K562 (cell line): ENCODE measurements around the gene CBL. TPM values are rescaled to one million over a fixed set of nuclear protein-coding genes. Genes with fewer than 3 reads are reported as not detected.
A peak's percentile ranks its signal among the peaks of the same experiment; 100 is the strongest.

Experiments used
- ATAC-seq: fragments of 200-7000 bp; cut with Tn5 transposase; 3 replicates; pipeline ENCODE4 v1.9.1; 2020; ENCODE audit warnings: moderate library complexity
- BruUV-seq: library from RNA; stranded (reverse); fragments of 400-500 nt; replicated peaks from 2 replicates; lab custom pipeline; 2021; lab: Mats Ljungman, UMichigan
- CTCF ChIA-PET: fragments of 300-600 bp; formaldehyde crosslinking; extraction: SDS; loops from one replicate; lab custom pipeline; 2021; ENCODE audit warnings: low intra/inter-chr PET ratio; lab: Yijun Ruan, JAX
- POLR2A ChIA-PET: fragments of 300-600, 350-650 bp; sonication (Branson Sonifier 250); formaldehyde crosslinking; extraction: SDS; loops from one replicate; lab custom pipeline; 2021; ENCODE audit warnings: antibody characterized with exemption, inconsistent platforms; lab: Yijun Ruan, JAX
- DNase-seq, 4 experiments: peaks; one replicate each; pipeline versions ENCODE4 v3.0.0 to v3.0.0-alpha.2; 2011 to 2018; ENCODE audit warnings: low spot score in 3 of 4, mixed read lengths in 3 of 4; ENCODE audit errors: extremely low read depth in 1 of 4
- FAIRE-seq: peaks from 2 replicates; lab custom pipeline; 2011; peaks lifted over from hg19 to GRCh38; lab: Jason Lieb, UNC
- H2AFZ ChIP-seq: 2 replicates; pipeline ENCODE4 v1.6.0; 2011; ENCODE audit warnings: low read depth, low read length, control low read depth, inconsistent platforms
- H3K27ac ChIP-seq: fragments of 200-600 bp; 3 replicates; pipeline ENCODE4 v1.8.0; 2011; ENCODE audit warnings: low read depth, mild to moderate bottlenecking, control low read depth, inconsistent platforms, low read length, moderate library complexity, mixed read lengths; ENCODE audit errors: extremely low read depth
- H3K27me3 ChIP-seq, 2 experiments: fragments of 300-600 bp in 1 of 2; 2 replicates in 1 of 2; 3 replicates in 1 of 2; pipeline versions ENCODE4 v1.6.0 to v1.8.0; 2011; ENCODE audit warnings: inconsistent platforms in 2 of 2, low read length in 2 of 2, mild to moderate bottlenecking in 1 of 2, mixed read lengths in 1 of 2, moderate library complexity in 1 of 2; ENCODE audit not compliant: control insufficient read depth in 2 of 2, insufficient read depth in 2 of 2
- H3K36me3 ChIP-seq: fragments of 300-600 bp; 3 replicates; pipeline ENCODE4 v1.8.0; 2011; ENCODE audit warnings: mild to moderate bottlenecking, low read length, inconsistent platforms; ENCODE audit not compliant: control insufficient read depth, insufficient read depth
- H3K4me1 ChIP-seq, 2 experiments: fragments of 200-600 bp in 1 of 2; replicated peaks in 1 of 2; 2 replicates in 1 of 2; 3 replicates in 1 of 2; pipeline versions ENCODE4 v1.5.1 to v1.8.0; 2011; ENCODE audit warnings: inconsistent platforms in 2 of 2, low read length in 2 of 2, mild to moderate bottlenecking in 1 of 2, mixed read lengths in 1 of 2, moderate library complexity in 1 of 2; ENCODE audit not compliant: control insufficient read depth in 2 of 2, insufficient read depth in 2 of 2
- H3K4me2 ChIP-seq: 2 replicates; pipeline ENCODE4 v1.6.1; 2011; ENCODE audit warnings: low read length, control low read depth, inconsistent platforms, mixed read lengths; ENCODE audit not compliant: insufficient read depth
- H3K4me3 ChIP-seq: fragments of 200-600 bp; sonication (generic), shearing (Covaris generic); 2 replicates; pipeline ENCODE4 v1.5.1; 2016; ENCODE audit warnings: control low read depth, inconsistent platforms
- H3K79me2 ChIP-seq: fragments of 200-600 bp; 3 replicates; pipeline ENCODE4 v1.8.0; 2011; ENCODE audit warnings: low read length, inconsistent platforms; ENCODE audit not compliant: control insufficient read depth, insufficient read depth
- H3K9ac ChIP-seq, 2 experiments: 2 replicates each; pipeline versions ENCODE4 v1.6.0 to v1.6.1; 2011; ENCODE audit warnings: low read depth in 2 of 2, low read length in 2 of 2, control low read depth in 1 of 2, inconsistent platforms in 1 of 2, mild to moderate bottlenecking in 1 of 2, mixed read lengths in 1 of 2; ENCODE audit not compliant: insufficient read depth in 1 of 2
- H3K9me1 ChIP-seq: one replicate; pipeline ENCODE4 v1.6.0; 2011; ENCODE audit warnings: inconsistent platforms, mild to moderate bottlenecking, low read length, moderate library complexity; ENCODE audit not compliant: control insufficient read depth, insufficient read depth
- H3K9me3 ChIP-seq: replicated peaks from 2 replicates; pipeline ENCODE4 v1.5.1; 2011; ENCODE audit warnings: low read depth, low read length, inconsistent platforms; ENCODE audit not compliant: control insufficient read depth, insufficient read depth
- H4K20me1 ChIP-seq: replicated peaks from 2 replicates; pipeline ENCODE4 v1.6.1; 2011; ENCODE audit warnings: low read length, inconsistent platforms, mixed read lengths; ENCODE audit not compliant: control insufficient read depth, insufficient read depth
- ADNP ChIP-seq: fragments of 200-800 bp; sonication (Bioruptor generic); IDR thresholded peaks from 2 replicates; pipeline ENCODE4 v1.6.1; 2016; ENCODE audit warnings: missing genetic modification characterization, missing compliant biosample characterization
- KLF6 ChIP-seq: fragments of 250-450 bp; sonication (Bioruptor Pico); IDR thresholded peaks from 2 replicates; pipeline ENCODE4 v1.4.0; 2020; ENCODE audit warnings: mild to moderate bottlenecking, moderate library complexity, borderline replicate concordance
- MLLT1 ChIP-seq, 2 experiments: fragments of 450-650 bp; IDR thresholded peaks; 2 replicates each; pipeline ENCODE4 v1.6.1; 2016
- PHF20 ChIP-seq: fragments of 450-650 bp; IDR thresholded peaks from 2 replicates; pipeline ENCODE4 v1.6.1; 2018; ENCODE audit not compliant: partially characterized antibody
- STAT5A ChIP-seq: IDR thresholded peaks from 2 replicates; pipeline ENCODE4 v1.6.1; 2012; ENCODE audit warnings: low read length, inconsistent platforms, borderline replicate concordance
- ZBTB5 ChIP-seq: fragments of 450-650 bp; IDR thresholded peaks from 2 replicates; pipeline ENCODE4 v1.6.1; 2017; ENCODE audit warnings: antibody characterized with exemption
- ZNF407 ChIP-seq: fragments of 450-650 bp; IDR thresholded peaks from 2 replicates; pipeline ENCODE4 v1.6.1; 2016; ENCODE audit warnings: low read depth
- WGBS: fragments of 100-300 bp; shearing (Covaris generic); methylation state at CpG from one replicate; pipeline ENCODE4 v1.1.6; 2016; ENCODE audit warnings: low coverage, mixed read lengths; ENCODE audit not compliant: insufficient coverage; ENCODE audit errors: missing lambda C conversion rate; 5-methylcytosine and 5-hydroxymethylcytosine counted together
- in situ Hi-C: fragments of 300-500 bp; cut with MboI; formaldehyde crosslinking; loops from 4 replicates; pipeline ENCODE4 v1.15.0; 2018; ENCODE audit warnings: inconsistent platforms, mixed read lengths
- intact Hi-C: fragments of 100-400 bp; cut with micrococcal nuclease; formaldehyde crosslinking; loops from 2 replicates; pipeline ENCODE4 v1.14.2; 2022
- polyA plus RNA-seq, 8 experiments: library from polyadenylated mRNA; depleted of rRNA in 4 of 8; stranded (reverse) in 5 of 8; unstranded in 3 of 8; fragments of >200 nt; fragmentation: Nextera tagmentation in 2 of 8; fragmentation: Illumina TruSeq in 1 of 8; extraction: Ambion mirVana in 2 of 8; extraction: Trizol in 1 of 8; gene quantifications; 2 replicates each; pipeline versions ENCODE4 v1.2.1 to v1.2.3, GENCODE V29; 2011 to 2014; ENCODE audit warnings: inconsistent platforms in 1 of 8, missing spikeins in 1 of 8
- total RNA-seq, 7 experiments: library from RNA; depleted of rRNA in 6 of 7; stranded (reverse); fragments of >200 nt in 6 of 7; fragmentation: Illumina TruSeq in 2 of 7; extraction: Trizol in 2 of 7; gene quantifications; 2 replicates each; pipeline versions ENCODE4 v1.2.1 to v1.2.3, GENCODE V29; 2011 to 2021; ENCODE audit warnings: low replicate concordance in 1 of 7

Gene CBL
- total and polyA plus RNA-seq, 9 of the 15 experiments (the other 6 are each of a cell fraction or from before 2014, with no cell fraction given): 3.2 to 24.9 (median 9.9) TPM

GRCh38 chr11:119277660-119278059, 71.5 kb downstream of the CBL start:
- Histone ChIP-seq H3K36me3 (peaks cover 54% of the 10 kb centered on the region; the same call in 2 of the 3 replicates), H3K27me3 (no peaks in the 10 kb centered on the region), H3K79me2 (no peaks in the 10 kb centered on the region), H3K4me2 (no peak overlapping the region), H3K9me1 (no peaks in the 10 kb centered on the region), H3K9me3 (no peaks in the 10 kb centered on the region), H4K20me1 (no peaks in the 10 kb centered on the region), H3K4me1 (no peaks in the 10 kb centered on the region; a peak in 1 of 5 replicates), H3K4me3 (no peak overlapping the region), H3K27ac (no peak overlapping the region), H3K9ac (no peak overlapping the region), H2AFZ (no peak overlapping the region)
- BruUV-seq: no TSS peak
- WGBS: 53% methylated on average over 1 of the region's 1 CpG
- ATAC-seq: no peak
- ChIA-PET CTCF (no interaction called here), POLR2A (interaction anchor here (0.5 to 1.6 kb wide), 4 partner anchors 9 to 104 kb away, joined by 4 to 6 read pairs (median 4); no protein-coding TSS in a partner anchor)
- peak; percentile 11 for FAIRE-seq
- intact Hi-C loops (no loop called here), in situ Hi-C loops (no loop called here)
- DNase-seq: peak in 1 of 4 experiments; percentile 39
- TF ChIP-seq MLLT1 (IDR thresholded peaks at IDR 0.05) (no peak), PHF20 (no peak), ZBTB5 (no peak), ZNF407 (no peak), KLF6 (CRISPR knock-in tag) (no peak), STAT5A (0 out of 2 replicates have a peak, but pooled peaks have one; percentile 27), ADNP (tag) (0 out of 2 replicates have a peak, but pooled peaks have one; percentile 43)
